ENCODE data around the gene CNTRL.

- TF ChIP-seq CTCF (IDR thresholded peaks at IDR 0.05) (no peak), POLR2A (IDR thresholded peaks at IDR 0.05) (no peak)
Measured at GRCh38 chr9:121118266-121118665, 43.5 kb downstream of the CNTRL start.
